Upper lobe of left lung (tissue), 4 donors: ENCODE data around the gene HAUS1.

Source experiments
- CTCF ChIP-seq, 6 experiments: fragments of 450-650 bp in 4 of 6; fragments of 200-600 bp in 2 of 6; sonication (generic) in 2 of 6; IDR thresholded peaks; one replicate each; pipeline ENCODE4 v1.5.1; 2016 to 2019; ENCODE audit warnings: antibody characterized with exemption in 6 of 6
- EP300 ChIP-seq, 4 donors: sonication (generic); formaldehyde crosslinking; IDR thresholded peaks; one replicate each; pipeline ENCODE4 v1.5.1; 2017; ENCODE audit warnings: antibody characterized with exemption in 4 of 4, control low read depth in 2 of 4

- TF ChIP-seq CTCF (IDR thresholded peaks at IDR 0.05), result no peak
- no peak for TF ChIP-seq EP300 (IDR thresholded peaks at IDR 0.05)
Observed at GRCh38 chr18:46158499-46158898, 54.3 kb downstream of the HAUS1 start.
